ENCODE results near the gene KIF20A. TPM values are rescaled to one million over a fixed set of nuclear protein-coding genes. Genes with fewer than 3 reads are reported as not detected.
A peak's percentile ranks its signal among the peaks of the same experiment; 100 is the strongest.

Gene KIF20A
- total and polyA plus RNA-seq, 2 experiments from 2014 or later: 41.0 to 60.4 TPM

DNA sequence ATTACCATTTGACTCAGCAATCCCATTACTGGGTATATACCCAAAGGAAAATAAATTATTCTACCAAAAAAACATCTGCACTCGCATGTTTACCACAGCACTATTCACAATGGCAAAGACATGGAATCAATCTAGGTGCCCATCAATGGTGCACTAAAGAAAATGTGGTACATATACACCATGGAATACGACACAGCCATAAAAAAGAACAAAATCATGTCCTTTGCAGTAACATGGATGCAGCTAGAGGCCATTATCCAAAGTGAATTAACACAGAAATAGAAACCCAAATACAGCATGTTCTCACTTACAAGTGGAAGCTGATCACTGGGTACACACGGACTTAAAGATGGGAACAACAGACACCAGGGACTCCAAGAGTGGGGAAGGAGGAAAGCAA, 32.1 kb downstream of the KIF20A start (continued):
- TF ChIP-seq, protein P1, sequence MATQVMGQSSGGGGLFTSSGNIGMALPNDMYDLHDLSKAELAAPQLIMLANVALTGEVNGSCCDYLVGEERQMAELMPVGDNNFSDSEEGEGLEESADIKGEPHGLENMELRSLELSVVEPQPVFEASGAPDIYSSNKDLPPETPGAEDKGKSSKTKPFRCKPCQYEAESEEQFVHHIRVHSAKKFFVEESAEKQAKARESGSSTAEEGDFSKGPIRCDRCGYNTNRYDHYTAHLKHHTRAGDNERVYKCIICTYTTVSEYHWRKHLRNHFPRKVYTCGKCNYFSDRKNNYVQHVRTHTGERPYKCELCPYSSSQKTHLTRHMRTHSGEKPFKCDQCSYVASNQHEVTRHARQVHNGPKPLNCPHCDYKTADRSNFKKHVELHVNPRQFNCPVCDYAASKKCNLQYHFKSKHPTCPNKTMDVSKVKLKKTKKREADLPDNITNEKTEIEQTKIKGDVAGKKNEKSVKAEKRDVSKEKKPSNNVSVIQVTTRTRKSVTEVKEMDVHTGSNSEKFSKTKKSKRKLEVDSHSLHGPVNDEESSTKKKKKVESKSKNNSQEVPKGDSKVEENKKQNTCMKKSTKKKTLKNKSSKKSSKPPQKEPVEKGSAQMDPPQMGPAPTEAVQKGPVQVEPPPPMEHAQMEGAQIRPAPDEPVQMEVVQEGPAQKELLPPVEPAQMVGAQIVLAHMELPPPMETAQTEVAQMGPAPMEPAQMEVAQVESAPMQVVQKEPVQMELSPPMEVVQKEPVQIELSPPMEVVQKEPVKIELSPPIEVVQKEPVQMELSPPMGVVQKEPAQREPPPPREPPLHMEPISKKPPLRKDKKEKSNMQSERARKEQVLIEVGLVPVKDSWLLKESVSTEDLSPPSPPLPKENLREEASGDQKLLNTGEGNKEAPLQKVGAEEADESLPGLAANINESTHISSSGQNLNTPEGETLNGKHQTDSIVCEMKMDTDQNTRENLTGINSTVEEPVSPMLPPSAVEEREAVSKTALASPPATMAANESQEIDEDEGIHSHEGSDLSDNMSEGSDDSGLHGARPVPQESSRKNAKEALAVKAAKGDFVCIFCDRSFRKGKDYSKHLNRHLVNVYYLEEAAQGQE (IDR thresholded peaks at IDR 0.05; ENCODE audit: unreplicated experiment): no peak
- TF ChIP-seq JUNB (IDR thresholded peaks at IDR 0.05; ENCODE audit: unreplicated experiment) (no peak), EZH2 (IDR thresholded peaks at IDR 0.05; ENCODE audit: low read depth, unreplicated experiment) (no peak)
- TF ChIP-seq, protein P2, sequence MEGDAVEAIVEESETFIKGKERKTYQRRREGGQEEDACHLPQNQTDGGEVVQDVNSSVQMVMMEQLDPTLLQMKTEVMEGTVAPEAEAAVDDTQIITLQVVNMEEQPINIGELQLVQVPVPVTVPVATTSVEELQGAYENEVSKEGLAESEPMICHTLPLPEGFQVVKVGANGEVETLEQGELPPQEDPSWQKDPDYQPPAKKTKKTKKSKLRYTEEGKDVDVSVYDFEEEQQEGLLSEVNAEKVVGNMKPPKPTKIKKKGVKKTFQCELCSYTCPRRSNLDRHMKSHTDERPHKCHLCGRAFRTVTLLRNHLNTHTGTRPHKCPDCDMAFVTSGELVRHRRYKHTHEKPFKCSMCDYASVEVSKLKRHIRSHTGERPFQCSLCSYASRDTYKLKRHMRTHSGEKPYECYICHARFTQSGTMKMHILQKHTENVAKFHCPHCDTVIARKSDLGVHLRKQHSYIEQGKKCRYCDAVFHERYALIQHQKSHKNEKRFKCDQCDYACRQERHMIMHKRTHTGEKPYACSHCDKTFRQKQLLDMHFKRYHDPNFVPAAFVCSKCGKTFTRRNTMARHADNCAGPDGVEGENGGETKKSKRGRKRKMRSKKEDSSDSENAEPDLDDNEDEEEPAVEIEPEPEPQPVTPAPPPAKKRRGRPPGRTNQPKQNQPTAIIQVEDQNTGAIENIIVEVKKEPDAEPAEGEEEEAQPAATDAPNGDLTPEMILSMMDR (conservative IDR thresholded peaks at IDR 0.05; ENCODE audit: low read depth in 2 of 2): no peak

DNA sequence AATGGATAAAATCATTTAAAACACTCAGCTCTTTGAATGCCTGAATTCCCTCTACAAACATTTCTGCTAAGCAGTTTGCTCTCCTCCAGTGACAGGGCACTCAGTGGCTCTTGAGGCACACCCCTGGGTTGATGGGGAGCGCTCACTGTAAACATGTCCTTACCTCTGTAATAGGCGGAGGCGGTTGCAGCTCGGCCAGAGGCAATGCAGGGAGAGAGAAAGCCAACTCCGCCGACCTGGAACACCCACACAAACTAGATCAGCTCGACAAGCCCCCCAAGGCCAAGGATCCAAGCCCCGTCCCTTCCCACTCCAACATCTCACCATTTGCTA, 33.9 kb downstream of the KIF20A start:
- Histone ChIP-seq H3F3A (replicated peaks; ENCODE audit: low read depth) (no peaks in the 10 kb centered on the region), H3K27ac (ENCODE audit: low read depth) (peak overlapping the region; percentile 15; the same call in 1 of the 2 replicates), H2AFZ (no peak overlapping the region), H3K79me2 (replicated peaks; ENCODE audit: insufficient read depth) (peaks cover 52% of the 10 kb centered on the region), H3K9me2 (ENCODE audit: insufficient read depth) (no peaks in the 10 kb centered on the region), H3K4me1 (ENCODE audit: insufficient read depth) (peaks cover 5% of the 10 kb centered on the region; the same call in 1 of the 2 replicates), H3K36me3 (ENCODE audit: insufficient read depth) (no peaks in the 10 kb centered on the region), H4K20me1 (replicated peaks; ENCODE audit: insufficient read depth) (no peaks in the 10 kb centered on the region), H3K4me3 (peak overlapping the region; percentile 56), H3K27me3 (ENCODE audit: insufficient read depth) (no peaks in the 10 kb centered on the region), H3K4me2 (peak overlapping the region; percentile 78)
- ATAC-seq: peak; percentile 8
- peaks cover 6% of the 10 kb centered on the region; the same call in 2 of the 3 replicates for H3K4me1 Mint-ChIP-seq
- no peaks in the 10 kb centered on the region; the same call in 2 of the 3 replicates for H3K9me3 Mint-ChIP-seq
- H3K36me3 Mint-ChIP-seq (ENCODE audit: low read depth): peaks cover 8% of the 10 kb centered on the region; the same call in 1 of the 3 replicates
- H3K27ac Mint-ChIP-seq: peak overlapping the region; percentile 99
- peak; percentile 34 for DNase-seq (ENCODE audit: low spot score)
- H3K27me3 Mint-ChIP-seq (ENCODE audit: insufficient read depth, low read depth, poor library complexity): peaks cover 10% of the 10 kb centered on the region
- H3K4me3 Mint-ChIP-seq: peak overlapping the region; percentile 100
- TF ChIP-seq JUNB (IDR thresholded peaks at IDR 0.05; ENCODE audit: unreplicated experiment) (no peak), CREB1 (CRISPR knock-in tag; IDR thresholded peaks at IDR 0.05; ENCODE audit: low read depth) (no peak), EZH2 (IDR thresholded peaks at IDR 0.05; ENCODE audit: low read depth, unreplicated experiment) (no peak), EZH2phosphoT487 (IDR thresholded peaks at IDR 0.05; ENCODE audit: unreplicated experiment) (no peak), ZNF331 (CRISPR knock-in tag; IDR thresholded peaks at IDR 0.05; ENCODE audit: low read depth) (no peak), STAT1 (IDR thresholded peaks at IDR 0.05; ENCODE audit: unreplicated experiment) (no peak), NANOG (IDR thresholded peaks at IDR 0.05; ENCODE audit: borderline replicate concordance) (no peak), ZNF114 (CRISPR knock-in tag; IDR thresholded peaks at IDR 0.05) (no peak)
- TF ChIP-seq, protein P3, sequence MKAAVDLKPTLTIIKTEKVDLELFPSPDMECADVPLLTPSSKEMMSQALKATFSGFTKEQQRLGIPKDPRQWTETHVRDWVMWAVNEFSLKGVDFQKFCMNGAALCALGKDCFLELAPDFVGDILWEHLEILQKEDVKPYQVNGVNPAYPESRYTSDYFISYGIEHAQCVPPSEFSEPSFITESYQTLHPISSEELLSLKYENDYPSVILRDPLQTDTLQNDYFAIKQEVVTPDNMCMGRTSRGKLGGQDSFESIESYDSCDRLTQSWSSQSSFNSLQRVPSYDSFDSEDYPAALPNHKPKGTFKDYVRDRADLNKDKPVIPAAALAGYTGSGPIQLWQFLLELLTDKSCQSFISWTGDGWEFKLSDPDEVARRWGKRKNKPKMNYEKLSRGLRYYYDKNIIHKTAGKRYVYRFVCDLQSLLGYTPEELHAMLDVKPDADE (IDR thresholded peaks at IDR 0.05): no peak
- TF ChIP-seq, protein P4, sequence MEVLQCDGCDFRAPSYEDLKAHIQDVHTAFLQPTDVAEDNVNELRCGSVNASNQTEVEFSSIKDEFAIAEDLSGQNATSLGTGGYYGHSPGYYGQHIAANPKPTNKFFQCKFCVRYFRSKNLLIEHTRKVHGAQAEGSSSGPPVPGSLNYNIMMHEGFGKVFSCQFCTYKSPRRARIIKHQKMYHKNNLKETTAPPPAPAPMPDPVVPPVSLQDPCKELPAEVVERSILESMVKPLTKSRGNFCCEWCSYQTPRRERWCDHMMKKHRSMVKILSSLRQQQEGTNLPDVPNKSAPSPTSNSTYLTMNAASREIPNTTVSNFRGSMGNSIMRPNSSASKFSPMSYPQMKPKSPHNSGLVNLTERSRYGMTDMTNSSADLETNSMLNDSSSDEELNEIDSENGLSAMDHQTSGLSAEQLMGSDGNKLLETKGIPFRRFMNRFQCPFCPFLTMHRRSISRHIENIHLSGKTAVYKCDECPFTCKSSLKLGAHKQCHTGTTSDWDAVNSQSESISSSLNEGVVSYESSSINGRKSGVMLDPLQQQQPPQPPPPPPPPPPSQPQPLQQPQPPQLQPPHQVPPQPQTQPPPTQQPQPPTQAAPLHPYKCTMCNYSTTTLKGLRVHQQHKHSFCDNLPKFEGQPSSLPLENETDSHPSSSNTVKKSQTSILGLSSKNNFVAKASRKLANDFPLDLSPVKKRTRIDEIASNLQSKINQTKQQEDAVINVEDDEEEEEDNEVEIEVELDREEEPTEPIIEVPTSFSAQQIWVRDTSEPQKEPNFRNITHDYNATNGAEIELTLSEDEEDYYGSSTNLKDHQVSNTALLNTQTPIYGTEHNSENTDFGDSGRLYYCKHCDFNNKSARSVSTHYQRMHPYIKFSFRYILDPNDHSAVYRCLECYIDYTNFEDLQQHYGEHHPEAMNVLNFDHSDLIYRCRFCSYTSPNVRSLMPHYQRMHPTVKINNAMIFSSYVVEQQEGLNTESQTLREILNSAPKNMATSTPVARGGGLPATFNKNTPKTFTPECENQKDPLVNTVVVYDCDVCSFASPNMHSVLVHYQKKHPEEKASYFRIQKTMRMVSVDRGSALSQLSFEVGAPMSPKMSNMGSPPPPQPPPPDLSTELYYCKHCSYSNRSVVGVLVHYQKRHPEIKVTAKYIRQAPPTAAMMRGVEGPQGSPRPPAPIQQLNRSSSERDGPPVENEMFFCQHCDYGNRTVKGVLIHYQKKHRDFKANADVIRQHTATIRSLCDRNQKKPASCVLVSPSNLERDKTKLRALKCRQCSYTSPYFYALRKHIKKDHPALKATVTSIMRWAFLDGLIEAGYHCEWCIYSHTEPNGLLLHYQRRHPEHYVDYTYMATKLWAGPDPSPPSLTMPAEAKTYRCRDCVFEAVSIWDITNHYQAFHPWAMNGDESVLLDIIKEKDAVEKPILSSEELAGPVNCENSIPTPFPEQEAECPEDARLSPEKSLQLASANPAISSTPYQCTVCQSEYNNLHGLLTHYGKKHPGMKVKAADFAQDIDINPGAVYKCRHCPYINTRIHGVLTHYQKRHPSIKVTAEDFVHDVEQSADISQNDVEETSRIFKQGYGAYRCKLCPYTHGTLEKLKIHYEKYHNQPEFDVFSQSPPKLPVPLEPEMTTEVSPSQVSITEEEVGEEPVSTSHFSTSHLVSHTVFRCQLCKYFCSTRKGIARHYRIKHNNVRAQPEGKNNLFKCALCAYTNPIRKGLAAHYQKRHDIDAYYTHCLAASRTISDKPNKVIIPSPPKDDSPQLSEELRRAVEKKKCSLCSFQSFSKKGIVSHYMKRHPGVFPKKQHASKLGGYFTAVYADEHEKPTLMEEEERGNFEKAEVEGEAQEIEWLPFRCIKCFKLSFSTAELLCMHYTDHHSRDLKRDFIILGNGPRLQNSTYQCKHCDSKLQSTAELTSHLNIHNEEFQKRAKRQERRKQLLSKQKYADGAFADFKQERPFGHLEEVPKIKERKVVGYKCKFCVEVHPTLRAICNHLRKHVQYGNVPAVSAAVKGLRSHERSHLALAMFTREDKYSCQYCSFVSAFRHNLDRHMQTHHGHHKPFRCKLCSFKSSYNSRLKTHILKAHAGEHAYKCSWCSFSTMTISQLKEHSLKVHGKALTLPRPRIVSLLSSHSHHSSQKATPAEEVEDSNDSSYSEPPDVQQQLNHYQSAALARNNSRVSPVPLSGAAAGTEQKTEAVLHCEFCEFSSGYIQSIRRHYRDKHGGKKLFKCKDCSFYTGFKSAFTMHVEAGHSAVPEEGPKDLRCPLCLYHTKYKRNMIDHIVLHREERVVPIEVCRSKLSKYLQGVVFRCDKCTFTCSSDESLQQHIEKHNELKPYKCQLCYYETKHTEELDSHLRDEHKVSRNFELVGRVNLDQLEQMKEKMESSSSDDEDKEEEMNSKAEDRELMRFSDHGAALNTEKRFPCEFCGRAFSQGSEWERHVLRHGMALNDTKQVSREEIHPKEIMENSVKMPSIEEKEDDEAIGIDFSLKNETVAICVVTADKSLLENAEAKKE (CRISPR knock-in tag; IDR thresholded peaks at IDR 0.05): no peak
